Hypothalamus (tissue), 51 donors: ENCODE measurements around the gene INPP4B.

Experiments used
- DNase-seq, 51 donors: peaks; one replicate each; lab custom pipeline; 2025; lab: John Stamatoyannopoulos, UW

The INPP4B gene

GRCh38 chr4:142361981-142362380 is 484.1 kb downstream of the INPP4B start:
- DNase-seq, result no peak

- DNase-seq, result no peak
Measured at GRCh38 chr4:142360657-142361056, 485.4 kb downstream of the INPP4B start.

GRCh38 chr4:142358656-142359055 is 487.4 kb downstream of the INPP4B start:
- DNase-seq, result no peak

GRCh38 chr4:142356801-142357200 is 489.3 kb downstream of the INPP4B start:
- no peak for DNase-seq

- DNase-seq, result no peak
Measured at GRCh38 chr4:142356118-142356759, 489.9 kb downstream of the INPP4B start.

- DNase-seq, result no peak
Measured at GRCh38 chr4:142355421-142355930, 490.6 kb downstream of the INPP4B start.

GRCh38 chr4:142354794-142355420 is 491.2 kb downstream of the INPP4B start:
- no peak for DNase-seq

- no peak for DNase-seq
Measured at GRCh38 chr4:142354041-142354440, 492.1 kb downstream of the INPP4B start.

- no peak for DNase-seq
Measured at GRCh38 chr4:142353149-142353738, 492.9 kb downstream of the INPP4B start.

GRCh38 chr4:142352712-142353111 is 493.4 kb downstream of the INPP4B start:
- no peak for DNase-seq

GRCh38 chr4:142351958-142352357 is 494.1 kb downstream of the INPP4B start:
- no peak for DNase-seq

GRCh38 chr4:142350871-142351270 is 495.2 kb downstream of the INPP4B start:
- no peak for DNase-seq

GRCh38 chr4:142348613-142349021 is 497.5 kb downstream of the INPP4B start:
- no peak for DNase-seq

GRCh38 chr4:142347241-142347640 is 498.9 kb downstream of the INPP4B start:
- no peak for DNase-seq

- DNase-seq, result no peak
Measured at GRCh38 chr4:142345924-142346323, 500.2 kb downstream of the INPP4B start.

GRCh38 chr4:142341268-142341667 is 504.8 kb downstream of the INPP4B start:
- DNase-seq, result no peak

GRCh38 chr4:142339053-142339452 is 507.0 kb downstream of the INPP4B start:
- no peak for DNase-seq

GRCh38 chr4:142336251-142336934 is 509.7 kb downstream of the INPP4B start:
- DNase-seq, result no peak

GRCh38 chr4:142334931-142335330 is 511.2 kb downstream of the INPP4B start:
- no peak for DNase-seq

- DNase-seq, result no peak
Measured at GRCh38 chr4:142331646-142332045, 514.5 kb downstream of the INPP4B start.

GRCh38 chr4:142331132-142331531 is 515.0 kb downstream of the INPP4B start:
- DNase-seq, result no peak
